BLaER1 treated with 17β-estradiol and CSF1 and Interleukin-3, amounts not matched to agents 10 nM and 100 nM (cell line): ENCODE measurements around the gene RGS3.
A peak's percentile ranks its signal among the peaks of the same experiment; 100 is the strongest.

Source experiments
- H3K27ac ChIP-seq, 11 experiments: shearing (Covaris generic); formaldehyde crosslinking; 2 replicates each; pipeline ENCODE4 v1.8.1; 2022
- H3K27me3 ChIP-seq, 11 experiments: shearing (Covaris generic); formaldehyde crosslinking; 2 replicates each; pipeline ENCODE4 v1.8.1; 2022
- H3K36me3 ChIP-seq, 11 experiments: shearing (Covaris generic); formaldehyde crosslinking; 2 replicates each; pipeline ENCODE4 v1.8.1; 2022
- H3K4me1 ChIP-seq, 10 experiments: shearing (Covaris generic); formaldehyde crosslinking; 2 replicates each; pipeline ENCODE4 v1.8.1; 2022
- H3K4me2 ChIP-seq, 11 experiments: shearing (Covaris generic); formaldehyde crosslinking; 2 replicates each; pipeline ENCODE4 v1.8.1; 2022
- H3K4me3 ChIP-seq, 10 experiments: shearing (Covaris generic); formaldehyde crosslinking; 2 replicates each; pipeline ENCODE4 v1.8.1; 2022
- H3K9ac ChIP-seq, 11 experiments: shearing (Covaris generic); formaldehyde crosslinking; 2 replicates each; pipeline ENCODE4 v1.8.1; 2022
- H3K9me3 ChIP-seq, 11 experiments: shearing (Covaris generic); formaldehyde crosslinking; replicated peaks in 1 of 11; 2 replicates each; pipeline ENCODE4 v1.8.1; 2022
- H4K20me1 ChIP-seq, 11 experiments: shearing (Covaris generic); formaldehyde crosslinking; 2 replicates each; pipeline ENCODE4 v1.8.1; 2022
- Cebpa-rat ChIP-seq, 11 experiments: shearing (Covaris generic); IDR thresholded peaks; 2 replicates each; pipeline ENCODE4 v1.8.1; 2022

RGS3 gene

GRCh38 chr9:113577525-113578261, 114.2 kb downstream of the RGS3 start:
- Histone ChIP-seq H3K4me1 (peaks cover 84 to 97% (median 93%) of the 10 kb centered on the region in 10 experiments), H4K20me1 (peaks cover 0 to 9% (median 0%) of the 10 kb centered on the region in 11 experiments; a peak in 2 of 22 replicates), H3K9ac (peak overlapping the region in 9 of 11 experiments; percentile 78 to 89 (median 83); a peak in 14 of 22 replicates), H3K27ac (peak overlapping the region in 10 of 11 experiments; percentile 87 to 99 (median 96); a peak in 20 of 22 replicates), H3K36me3 (peaks cover 0 to 5% (median 0%) of the 10 kb centered on the region in 11 experiments; a peak in 2 of 22 replicates), H3K4me3 (peak overlapping the region in 2 of 10 experiments; percentile 20 to 43; a peak in 2 of 20 replicates), H3K4me2 (peak overlapping the region; percentile 89 to 100 (median 95)), H3K9me3 (no peaks in the 10 kb centered on the region), H3K27me3 (no peaks in the 10 kb centered on the region)
- TF ChIP-seq Cebpa-rat (IDR thresholded peaks at IDR 0.05): no peak

DNA sequence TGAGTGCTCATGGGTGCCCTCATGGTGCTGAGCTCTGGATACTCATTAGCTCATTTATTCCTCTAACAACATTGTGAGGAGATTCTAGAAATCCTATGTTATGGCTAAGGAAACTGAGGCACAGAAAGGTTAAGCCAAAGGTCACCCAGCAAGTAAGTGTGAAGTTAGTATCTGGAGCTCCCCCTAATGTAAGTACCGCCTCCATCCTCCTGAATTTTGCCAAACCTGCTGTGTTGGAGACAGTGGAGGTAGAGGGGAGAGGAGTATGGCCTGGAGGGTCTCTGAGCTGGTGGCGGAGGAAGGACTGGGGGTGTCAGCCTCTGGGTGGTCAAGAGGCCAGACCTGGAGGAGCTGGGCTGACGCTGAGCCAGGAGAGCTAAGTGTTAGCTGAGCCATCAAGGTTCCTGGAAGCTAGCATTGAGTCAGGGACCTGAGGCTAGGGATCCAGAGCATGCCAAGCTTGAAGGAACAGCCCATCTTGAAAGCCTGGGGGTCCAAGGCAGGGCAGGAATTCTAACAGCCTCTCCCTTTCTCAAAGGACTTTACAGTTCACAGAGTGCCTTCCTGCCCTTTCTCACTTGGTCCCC, 114.8 kb downstream of the RGS3 start:
- Histone ChIP-seq H3K27ac (peak overlapping the region; percentile 2 to 99 (median 96); a peak in 20 of 22 replicates), H3K4me1 (peaks cover 91 to 100% (median 97%) of the 10 kb centered on the region in 10 experiments), H3K27me3 (no peaks in the 10 kb centered on the region), H4K20me1 (peaks cover 0 to 15% (median 0%) of the 10 kb centered on the region in 11 experiments; a peak in 3 of 22 replicates), H3K4me2 (peak overlapping the region; percentile 89 to 100 (median 95)), H3K9me3 (no peaks in the 10 kb centered on the region), H3K4me3 (peak overlapping the region in 5 of 10 experiments; percentile 15 to 43 (median 26); a peak in 8 of 20 replicates), H3K9ac (peak overlapping the region in 10 of 11 experiments; percentile 78 to 89 (median 82); a peak in 20 of 22 replicates), H3K36me3 (peaks cover 0 to 12% (median 0%) of the 10 kb centered on the region in 11 experiments; a peak in 9 of 22 replicates)
- no peak for TF ChIP-seq Cebpa-rat (IDR thresholded peaks at IDR 0.05)

GRCh38 chr9:113578882-113579282, 115.4 kb downstream of the RGS3 start:
- peaks cover 0 to 17% (median 3%) of the 10 kb centered on the region in 11 experiments; a peak in 10 of 22 replicates for H3K36me3 ChIP-seq
- H3K4me2 ChIP-seq: peak overlapping the region; percentile 89 to 100 (median 95)
- peaks cover 95 to 100% (median 97%) of the 10 kb centered on the region in 10 experiments for H3K4me1 ChIP-seq
- H4K20me1 ChIP-seq: peaks cover 0 to 20% (median 0%) of the 10 kb centered on the region in 11 experiments; a peak in 4 of 22 replicates
- H3K9me3 ChIP-seq: no peaks in the 10 kb centered on the region
- no peak for TF ChIP-seq Cebpa-rat (IDR thresholded peaks at IDR 0.05)
- H3K4me3 ChIP-seq: peak overlapping the region in 6 of 10 experiments; percentile 21 to 69 (median 50); a peak in 10 of 20 replicates
- peak overlapping the region; percentile 40 to 89 (median 81); a peak in 21 of 22 replicates for H3K9ac ChIP-seq
- no peaks in the 10 kb centered on the region for H3K27me3 ChIP-seq
- peak overlapping the region; percentile 78 to 99 (median 96) for H3K27ac ChIP-seq

GRCh38 chr9:113579283-113580040, 115.9 kb downstream of the RGS3 start:
- TF ChIP-seq Cebpa-rat (IDR thresholded peaks at IDR 0.05): peak in 8 of 11 experiments; percentile 38 to 76 (median 52); a peak in 10 of 22 replicates
- H3K9me3 ChIP-seq: no peaks in the 10 kb centered on the region
- H3K36me3 ChIP-seq: peaks cover 0 to 23% (median 8%) of the 10 kb centered on the region in 11 experiments; a peak in 13 of 22 replicates
- H3K9ac ChIP-seq: peak overlapping the region; percentile 69 to 89 (median 81)
- H3K27me3 ChIP-seq: no peaks in the 10 kb centered on the region
- H3K4me3 ChIP-seq: peak overlapping the region; percentile 3 to 69 (median 47); a peak in 18 of 20 replicates
- H3K4me2 ChIP-seq: peak overlapping the region; percentile 89 to 100 (median 95)
- peak overlapping the region; percentile 78 to 99 (median 96) for H3K27ac ChIP-seq
- H3K4me1 ChIP-seq: peaks cover 90 to 100% (median 97%) of the 10 kb centered on the region in 10 experiments
- peaks cover 0 to 26% (median 0%) of the 10 kb centered on the region in 11 experiments; a peak in 5 of 22 replicates for H4K20me1 ChIP-seq

DNA sequence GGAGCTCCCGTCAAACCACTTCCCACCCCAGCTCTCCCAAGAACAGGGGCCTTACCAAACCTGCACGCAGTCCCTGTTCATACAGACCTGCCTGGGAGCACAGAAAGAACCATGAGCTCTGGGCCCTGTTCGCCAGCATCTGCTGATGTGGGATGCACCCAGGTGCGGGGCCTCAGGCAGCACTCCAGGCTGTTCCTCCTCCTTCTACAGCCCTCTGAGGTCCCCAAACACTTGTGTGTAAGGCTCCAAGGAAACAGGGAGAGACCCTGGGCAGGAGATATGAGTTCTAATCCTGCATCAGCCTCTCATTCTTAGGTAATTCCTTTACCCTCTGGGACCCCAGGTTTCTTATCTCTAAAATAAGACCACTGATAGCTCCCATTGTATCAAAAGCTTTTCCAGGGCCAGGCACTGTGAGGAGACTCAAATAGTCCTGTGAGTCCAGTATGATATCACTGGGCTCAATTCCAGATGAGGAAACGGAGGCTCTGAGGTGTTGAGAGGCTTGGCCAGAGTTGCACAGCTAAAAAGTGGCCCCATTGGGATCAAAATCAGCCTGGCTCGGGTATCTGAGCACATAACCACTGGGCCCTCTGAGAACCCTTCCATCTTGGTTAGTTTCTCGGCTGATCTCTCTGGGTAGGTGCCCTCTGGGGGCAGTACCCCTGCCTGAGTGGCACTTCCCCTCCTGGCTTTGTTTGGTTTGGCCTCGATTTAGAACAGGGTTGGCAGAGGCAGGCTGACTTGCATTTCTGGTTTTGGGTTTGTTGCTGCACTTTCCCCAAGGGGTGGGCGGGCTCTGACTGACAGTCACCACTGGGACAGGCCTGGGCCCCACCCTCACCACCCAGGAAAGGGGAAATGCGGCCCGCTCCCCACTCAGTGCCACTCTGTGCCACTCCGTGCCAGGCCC, 116.8 kb downstream of the RGS3 start:
- peak overlapping the region; percentile 69 to 89 (median 81) for H3K9ac ChIP-seq
- peaks cover 90 to 100% (median 97%) of the 10 kb centered on the region in 10 experiments for H3K4me1 ChIP-seq
- no peaks in the 10 kb centered on the region for H3K27me3 ChIP-seq
- H3K4me2 ChIP-seq: peak overlapping the region; percentile 89 to 100 (median 95)
- TF ChIP-seq Cebpa-rat (IDR thresholded peaks at IDR 0.05): no peak
- H4K20me1 ChIP-seq: peaks cover 0 to 35% (median 0%) of the 10 kb centered on the region in 11 experiments; a peak in 5 of 22 replicates
- no peaks in the 10 kb centered on the region for H3K9me3 ChIP-seq
- peak overlapping the region; percentile 78 to 99 (median 96) for H3K27ac ChIP-seq
- H3K4me3 ChIP-seq: peak overlapping the region; percentile 3 to 69 (median 47); a peak in 18 of 20 replicates
- H3K36me3 ChIP-seq: peaks cover 0 to 31% (median 8%) of the 10 kb centered on the region in 11 experiments; a peak in 13 of 22 replicates

DNA sequence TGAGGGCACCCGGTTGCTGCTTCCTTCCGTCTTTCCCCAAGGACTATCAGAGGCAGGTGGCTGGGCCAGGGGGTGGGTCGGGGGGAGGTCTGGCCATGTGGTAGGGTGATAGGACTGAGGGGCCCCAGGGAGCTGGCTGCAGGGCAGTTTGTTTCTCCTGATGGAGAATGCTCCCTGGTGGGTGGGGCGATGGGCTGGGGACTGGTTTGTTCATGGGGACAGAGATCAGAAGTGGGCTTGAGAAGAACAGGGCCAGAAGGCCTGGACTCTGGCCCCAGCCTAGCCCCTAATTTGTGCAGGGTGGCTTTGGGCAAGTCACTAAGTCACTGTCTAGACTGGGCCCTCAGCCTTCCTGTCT, 117.4 kb downstream of the RGS3 start:
- peaks cover 0 to 37% (median 8%) of the 10 kb centered on the region in 11 experiments; a peak in 13 of 22 replicates for H3K36me3 ChIP-seq
- peak overlapping the region; percentile 89 to 100 (median 95) for H3K4me2 ChIP-seq
- peak overlapping the region in 7 of 10 experiments; percentile 29 to 69 (median 52); a peak in 13 of 20 replicates for H3K4me3 ChIP-seq
- H3K9ac ChIP-seq: peak overlapping the region; percentile 64 to 89 (median 81); a peak in 21 of 22 replicates
- no peaks in the 10 kb centered on the region for H3K27me3 ChIP-seq
- peak overlapping the region; percentile 56 to 99 (median 96); a peak in 21 of 22 replicates for H3K27ac ChIP-seq
- TF ChIP-seq Cebpa-rat (IDR thresholded peaks at IDR 0.05): no peak
- H3K4me1 ChIP-seq: peaks cover 90 to 100% (median 97%) of the 10 kb centered on the region in 10 experiments
- H3K9me3 ChIP-seq: no peaks in the 10 kb centered on the region
- peaks cover 0 to 41% (median 0%) of the 10 kb centered on the region in 11 experiments; a peak in 6 of 22 replicates for H4K20me1 ChIP-seq
